NCI-H510A treated with DMSO at 0.1 percent for 48 hours (cell line): ENCODE measurements around the gene MTHFSD.

Source experiments
- DNase-seq: peaks from one replicate; lab custom pipeline; 2025; lab: John Stamatoyannopoulos, UW

Gene MTHFSD

GRCh38 chr16:86584071-86584685, 29.1 kb upstream of the MTHFSD start:
- no peak for DNase-seq

- DNase-seq: no peak
Observed at GRCh38 chr16:86581458-86581857, 26.4 kb upstream of the MTHFSD start.

DNA sequence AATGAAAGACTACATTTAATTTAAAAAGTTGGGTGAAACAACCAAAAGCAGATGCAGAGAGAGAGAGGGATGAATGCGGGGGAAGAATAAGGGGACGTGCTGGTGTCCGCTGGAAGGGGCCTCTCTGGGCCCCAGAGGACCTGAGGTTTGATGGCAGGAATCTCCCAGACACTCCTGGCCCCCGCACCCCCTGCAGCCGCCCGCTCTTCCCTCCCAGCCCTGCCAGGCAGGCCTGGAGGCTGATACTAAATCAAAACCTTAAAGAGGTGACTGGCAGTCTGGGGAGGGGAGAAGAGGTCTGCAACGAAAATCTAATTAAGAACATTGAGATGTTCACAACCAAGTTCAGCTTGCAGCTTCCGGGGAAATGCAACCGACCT, 25.7 kb upstream of the MTHFSD start:
- DNase-seq: no peak

GRCh38 chr16:86580063-86580790, 25.2 kb upstream of the MTHFSD start:
- DNase-seq: no peak

DNA sequence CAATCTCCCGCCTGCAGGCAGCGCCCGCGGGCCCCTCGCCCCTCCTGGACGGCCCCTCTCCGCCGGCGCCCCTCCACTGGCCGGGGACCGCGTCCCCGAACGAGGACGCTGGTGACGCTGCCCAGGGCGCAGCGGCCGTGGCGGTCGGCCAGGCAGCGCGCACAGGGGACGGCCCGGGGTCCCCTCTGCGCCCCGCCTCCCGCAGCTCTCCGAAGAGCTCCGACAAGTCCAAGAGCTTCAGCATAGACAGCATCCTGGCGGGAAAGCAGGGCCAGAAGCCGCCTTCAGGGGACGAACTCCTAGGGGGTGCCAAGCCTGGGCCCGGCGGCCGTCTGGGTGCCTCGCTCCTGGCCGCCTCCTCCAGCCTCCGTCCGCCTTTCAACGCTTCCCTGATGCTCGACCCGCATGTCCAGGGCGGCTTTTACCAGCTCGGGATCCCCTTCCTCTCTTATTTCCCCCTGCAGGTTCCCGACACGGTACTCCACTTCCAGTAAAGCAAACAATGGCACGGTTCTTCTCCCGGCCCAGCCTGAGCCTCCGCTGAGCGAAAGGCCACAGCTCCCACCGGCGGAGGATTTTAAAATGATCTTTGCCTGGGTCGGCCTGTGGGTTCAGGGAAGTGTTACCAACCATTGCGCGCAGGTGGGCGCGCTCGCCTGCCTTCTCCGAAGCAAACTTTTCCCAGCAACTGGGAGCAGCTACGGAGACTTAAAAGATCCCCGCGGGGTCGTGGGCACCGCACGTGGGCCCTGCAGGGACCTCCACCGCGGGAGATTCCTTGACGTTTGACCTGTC, 24.4 kb upstream of the MTHFSD start:
- DNase-seq: no peak

- DNase-seq: no peak
Observed at GRCh38 chr16:86578611-86579267, 23.7 kb upstream of the MTHFSD start.

DNA sequence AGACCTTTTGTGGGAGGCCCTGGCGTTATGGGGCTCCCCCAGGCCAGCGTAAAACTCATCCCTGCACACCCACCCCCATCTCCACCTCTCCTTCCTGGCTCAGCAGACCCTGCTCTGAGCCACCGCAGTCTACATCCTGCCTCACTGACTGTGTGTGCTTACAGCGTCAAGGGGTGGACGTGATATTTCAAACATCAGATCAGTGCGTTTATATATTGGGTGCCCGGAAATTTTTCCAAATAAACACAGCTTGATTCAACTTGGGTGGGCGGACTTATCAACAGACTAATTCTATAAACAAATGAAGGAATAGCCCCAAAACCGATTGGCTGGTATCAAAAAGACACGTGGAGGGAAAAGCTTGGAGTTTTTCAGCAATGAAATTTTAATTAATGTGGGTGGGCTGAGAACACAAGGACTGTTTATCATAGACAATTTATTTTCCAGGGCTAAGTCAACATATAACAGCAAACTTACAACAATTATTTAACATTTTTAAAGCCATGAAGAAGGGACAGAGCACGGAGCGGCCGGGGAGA, 23.1 kb upstream of the MTHFSD start, which contains the start of gene FOXL1:
Gene FOXL1, plus strand, starts transcription at position 489 of the 539 bp plus-strand sequence. CDS start 175 bp downstream, outside the sequence.
- DNase-seq: no peak

DNA sequence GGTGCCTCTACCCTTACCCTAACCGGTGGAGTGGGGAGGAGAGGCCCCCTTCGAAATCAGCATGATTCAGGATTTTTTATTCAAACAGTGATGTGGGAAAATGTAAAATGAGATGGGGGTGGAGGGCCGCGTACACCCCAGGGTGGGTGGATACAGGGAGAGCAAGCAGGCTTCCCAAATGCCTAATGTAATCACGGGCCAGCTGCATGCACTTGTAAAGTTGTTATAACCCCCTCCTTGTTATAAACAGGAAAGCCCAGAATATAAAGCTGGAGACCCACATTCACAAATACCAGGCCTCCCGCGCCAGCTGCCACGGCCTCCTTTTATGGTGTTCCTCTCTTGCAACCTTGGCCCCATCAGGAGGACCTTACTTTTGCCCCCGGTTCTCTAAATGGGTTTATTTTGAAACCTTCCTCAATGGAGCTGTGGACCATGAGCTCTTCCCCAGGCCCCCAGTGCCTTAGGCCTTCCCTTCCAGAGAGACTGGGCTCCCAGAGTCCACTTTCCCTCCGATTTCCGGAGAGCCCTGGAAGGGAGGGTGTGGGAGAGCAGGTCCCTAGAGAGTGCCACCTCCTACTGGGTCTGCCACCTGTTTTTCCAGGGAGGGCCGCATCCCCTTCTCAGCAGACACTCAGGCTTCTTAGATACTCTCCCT, 22.4 kb upstream of the MTHFSD start:
- no peak for DNase-seq

GRCh38 chr16:86576591-86577313, 21.7 kb upstream of the MTHFSD start:
- DNase-seq: no peak

GRCh38 chr16:86575754-86576557, 20.9 kb upstream of the MTHFSD start:
- no peak for DNase-seq

GRCh38 chr16:86575095-86575685, 20.2 kb upstream of the MTHFSD start:
- no peak for DNase-seq

DNA sequence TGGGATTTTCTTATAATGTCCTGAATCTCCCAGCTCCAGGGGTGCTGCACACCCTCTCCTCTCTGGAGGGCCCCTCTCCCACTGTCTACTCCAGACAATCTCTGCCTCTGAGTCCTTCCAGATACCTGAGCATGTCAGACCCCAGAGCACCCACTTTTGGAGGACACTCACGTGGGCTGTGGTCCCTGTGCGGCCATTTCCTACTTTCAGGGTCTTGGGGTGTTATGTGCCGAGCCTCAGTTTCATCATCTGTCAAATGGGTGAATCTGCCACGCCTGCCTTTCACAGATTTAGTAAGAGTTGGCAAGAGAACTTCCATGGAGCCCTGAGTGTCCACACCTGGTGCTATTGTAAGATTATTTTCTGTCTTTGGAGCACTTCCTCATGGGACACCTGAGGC, 19.6 kb upstream of the MTHFSD start:
- no peak for DNase-seq

DNA sequence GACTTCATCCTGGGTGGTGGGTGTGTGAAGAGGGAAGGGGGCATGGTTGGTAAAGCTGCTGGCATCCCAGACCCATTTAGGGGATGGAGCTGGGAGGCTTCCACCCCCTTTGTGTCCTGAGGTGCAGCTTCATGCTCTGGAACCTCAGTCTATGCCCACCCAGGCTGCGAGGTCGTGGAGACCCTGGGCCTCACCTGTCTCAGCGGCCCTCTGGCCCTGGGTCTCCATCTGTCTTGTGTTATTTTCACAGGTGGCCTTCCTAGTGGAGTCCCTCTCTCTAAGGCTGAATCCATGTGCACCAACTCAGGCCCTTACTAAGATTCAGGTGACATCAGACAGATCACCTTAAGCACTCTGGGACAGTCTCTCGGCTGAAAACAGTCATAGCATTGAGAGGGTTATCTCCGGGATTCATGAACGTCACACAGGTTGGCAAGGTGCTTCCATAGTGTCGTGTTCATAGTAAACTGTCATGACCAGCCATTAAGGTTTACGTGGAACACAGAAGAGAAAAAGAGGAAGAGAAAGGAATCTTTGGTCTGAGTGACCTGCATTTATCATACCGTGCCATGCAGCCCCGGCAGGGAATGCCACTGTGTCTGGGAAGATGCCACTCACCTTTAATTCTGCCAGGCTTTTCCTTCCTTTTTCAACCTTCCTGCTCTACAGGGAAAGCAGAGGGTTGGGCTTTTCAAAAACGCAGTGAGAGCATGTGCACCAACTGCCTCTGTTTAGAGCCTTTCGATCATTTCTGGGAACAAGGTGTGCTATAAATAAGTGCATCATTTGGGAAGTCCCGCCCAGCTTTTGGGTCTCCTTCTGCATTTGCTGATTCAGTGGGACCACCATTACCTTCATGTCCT, 18.8 kb upstream of the MTHFSD start:
- DNase-seq: no peak

- DNase-seq: no peak
Observed at GRCh38 chr16:86573215-86573614, 18.2 kb upstream of the MTHFSD start.

DNA sequence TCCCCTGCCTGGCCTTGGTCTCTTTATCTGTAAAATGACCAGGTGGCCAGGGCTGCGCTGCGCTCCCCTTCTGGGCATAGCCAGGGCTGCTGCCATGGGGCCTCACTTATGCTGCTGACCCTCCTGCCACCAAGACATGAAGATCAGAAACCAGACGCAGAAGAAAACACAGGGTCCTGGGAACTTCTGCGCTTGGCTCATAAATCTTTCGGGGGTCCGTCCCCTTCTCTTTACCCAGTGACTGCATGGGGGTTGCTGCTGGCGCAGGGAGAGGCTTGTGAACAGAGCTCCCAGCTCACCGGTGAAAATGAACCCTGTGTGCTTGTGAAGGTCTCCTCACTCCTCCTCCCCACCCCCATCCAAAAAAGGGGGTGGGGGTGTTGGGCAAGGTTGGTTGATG, 17.6 kb upstream of the MTHFSD start:
- DNase-seq: no peak

GRCh38 chr16:86572041-86572521, 17.0 kb upstream of the MTHFSD start:
- no peak for DNase-seq

DNA sequence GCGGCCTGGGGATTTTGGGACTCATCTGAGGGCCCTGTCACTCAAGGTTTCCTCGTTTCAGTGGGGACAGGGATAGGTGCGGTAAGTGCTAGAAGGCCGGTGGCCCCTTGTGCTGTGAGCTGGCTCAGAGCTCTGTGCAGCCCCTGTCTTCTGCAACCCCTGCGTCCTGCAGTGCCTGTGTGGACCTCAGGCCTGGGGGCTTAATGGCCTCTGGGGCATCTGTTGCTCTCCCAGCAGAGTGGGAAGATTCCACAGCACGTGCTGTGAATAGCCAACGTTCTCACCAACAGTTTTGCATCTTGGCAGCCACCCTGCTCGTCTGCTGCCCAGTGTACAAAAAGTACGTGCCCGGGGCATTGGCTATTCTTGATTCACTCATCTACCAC, 16.5 kb upstream of the MTHFSD start:
- DNase-seq: no peak
